ENCODE results near the gene USP10. TPM values are rescaled to one million over a fixed set of nuclear protein-coding genes. Genes with fewer than 3 reads are reported as not detected.

The USP10 gene
- total and polyA plus RNA-seq, 12 donors = 17.5 to 82.9 (median 62.8) TPM

DNA sequence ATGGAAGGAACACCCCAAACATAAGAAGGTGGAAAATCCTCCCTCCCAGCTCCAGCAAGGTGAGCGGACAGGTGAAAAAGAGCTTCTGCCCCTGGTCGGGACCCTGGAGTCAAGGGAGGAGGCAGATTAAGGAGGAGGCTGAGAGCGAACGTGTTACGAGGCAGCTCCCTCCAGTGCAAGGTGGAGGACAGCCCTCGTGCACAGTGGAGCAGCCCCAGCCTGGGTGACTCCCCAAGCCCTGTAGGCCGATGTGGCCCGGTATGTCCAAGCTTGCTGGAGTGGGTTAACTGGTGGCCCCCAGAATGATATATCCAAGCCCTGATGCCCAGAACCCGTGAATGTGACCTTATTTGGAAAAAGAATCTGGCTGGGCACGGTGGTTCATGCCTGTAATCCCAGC lies 104.5 kb downstream of the USP10 start:
- Histone ChIP-seq H3K4me3 (no peak overlapping the region), H3K9me3 (no peaks in the 10 kb centered on the region), H3K27me3 (peaks cover 0 to 3% (median 0%) of the 10 kb centered on the region in 7 donors), H3K27ac (no peak overlapping the region), H3K4me1 (peaks cover 0 to 22% (median 8%) of the 10 kb centered on the region in 9 donors), H3K36me3 (no peaks in the 10 kb centered on the region)
- TF ChIP-seq, protein P1, sequence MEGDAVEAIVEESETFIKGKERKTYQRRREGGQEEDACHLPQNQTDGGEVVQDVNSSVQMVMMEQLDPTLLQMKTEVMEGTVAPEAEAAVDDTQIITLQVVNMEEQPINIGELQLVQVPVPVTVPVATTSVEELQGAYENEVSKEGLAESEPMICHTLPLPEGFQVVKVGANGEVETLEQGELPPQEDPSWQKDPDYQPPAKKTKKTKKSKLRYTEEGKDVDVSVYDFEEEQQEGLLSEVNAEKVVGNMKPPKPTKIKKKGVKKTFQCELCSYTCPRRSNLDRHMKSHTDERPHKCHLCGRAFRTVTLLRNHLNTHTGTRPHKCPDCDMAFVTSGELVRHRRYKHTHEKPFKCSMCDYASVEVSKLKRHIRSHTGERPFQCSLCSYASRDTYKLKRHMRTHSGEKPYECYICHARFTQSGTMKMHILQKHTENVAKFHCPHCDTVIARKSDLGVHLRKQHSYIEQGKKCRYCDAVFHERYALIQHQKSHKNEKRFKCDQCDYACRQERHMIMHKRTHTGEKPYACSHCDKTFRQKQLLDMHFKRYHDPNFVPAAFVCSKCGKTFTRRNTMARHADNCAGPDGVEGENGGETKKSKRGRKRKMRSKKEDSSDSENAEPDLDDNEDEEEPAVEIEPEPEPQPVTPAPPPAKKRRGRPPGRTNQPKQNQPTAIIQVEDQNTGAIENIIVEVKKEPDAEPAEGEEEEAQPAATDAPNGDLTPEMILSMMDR (IDR thresholded peaks at IDR 0.05) = no peak
- ATAC-seq = no peak
- WGBS, 2 donors = 94% methylated on average over 10 of the region's 10 CpGs
- intact Hi-C loops (cut with DNase I) = no loop called here
- no peak for DNase-seq

DNA sequence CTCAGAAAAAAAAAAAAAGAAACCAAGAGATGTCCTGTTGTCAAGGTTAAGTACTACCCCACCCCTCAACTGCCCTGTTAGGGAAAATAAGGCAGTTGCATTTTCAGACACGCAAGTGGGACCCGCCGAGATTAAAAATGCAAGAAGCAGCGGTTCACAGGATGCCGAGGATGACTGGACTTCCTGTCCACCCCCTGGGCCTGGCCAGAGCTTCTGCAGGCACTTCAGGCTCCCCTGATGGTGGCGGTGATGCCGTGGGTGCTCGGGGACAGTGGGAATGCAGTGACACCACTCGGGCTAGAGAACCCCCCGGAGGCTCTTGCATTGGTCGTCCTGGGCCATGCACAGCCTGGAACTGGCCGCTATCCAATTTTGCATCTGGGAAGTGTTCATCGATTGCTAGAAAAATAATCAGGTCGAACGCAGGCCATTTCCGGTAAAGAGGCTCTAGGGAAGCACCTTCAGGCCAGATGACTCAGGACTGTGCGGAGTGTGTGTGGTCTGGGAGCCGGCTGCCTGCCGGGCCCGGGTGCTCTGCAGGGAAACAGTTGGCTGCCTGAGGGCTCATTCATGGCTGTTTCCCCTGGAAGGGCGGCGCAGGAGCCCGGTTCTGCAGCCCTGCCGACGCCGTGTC lies 106.6 kb downstream of the USP10 start:
- TF ChIP-seq, protein P1 (IDR thresholded peaks at IDR 0.05) = no peak
- 35 to 44% methylated on average over 26 of the region's 26 CpGs for WGBS, 2 donors
- Histone ChIP-seq H3K27me3 (peaks cover 0 to 3% (median 0%) of the 10 kb centered on the region in 7 donors), H3K4me1 (peaks cover 0 to 36% (median 8%) of the 10 kb centered on the region in 9 donors), H3K9me3 (no peaks in the 10 kb centered on the region), H3K4me3 (peak overlapping the region in 6 of 10 donors; percentile 2 to 31 (median 24)), H3K27ac (peak overlapping the region in 8 of 10 donors; percentile 3 to 77 (median 20)), H3K36me3 (no peaks in the 10 kb centered on the region)
- DNase-seq (peak; percentile 53 to 54), ATAC-seq (peak; percentile 66 to 87 (median 82))
- intact Hi-C loops (cut with DNase I) = no loop called here

DNA sequence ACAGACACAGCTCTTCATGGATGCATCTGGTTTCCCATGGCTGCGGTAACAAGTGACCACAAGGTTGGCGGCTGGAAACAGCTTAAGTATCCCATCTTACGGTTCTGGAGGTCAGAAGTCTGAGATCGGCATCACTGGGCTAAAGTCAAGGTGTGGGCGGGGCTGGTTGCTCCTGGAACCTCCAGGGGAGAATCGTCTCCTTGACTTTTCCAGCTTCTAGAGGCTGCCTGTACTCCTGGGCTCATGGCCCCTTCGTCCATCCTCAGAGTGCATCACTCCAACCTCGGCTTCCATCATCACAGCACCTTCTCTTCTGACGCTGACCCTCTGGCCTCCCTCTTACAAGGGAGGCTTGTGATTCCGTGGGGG lies 107.1 kb downstream of the USP10 start:
- Histone ChIP-seq H3K27me3 (peaks cover 0 to 3% (median 0%) of the 10 kb centered on the region in 7 donors), H3K4me1 (peaks cover 0 to 38% (median 8%) of the 10 kb centered on the region in 9 donors), H3K4me3 (peak overlapping the region in 2 of 10 donors; percentile 13 to 31), H3K9me3 (no peaks in the 10 kb centered on the region), H3K36me3 (no peaks in the 10 kb centered on the region), H3K27ac (peak overlapping the region in 4 of 10 donors; percentile 13 to 77 (median 34))
- WGBS, 2 donors = 89 to 92% methylated on average over 10 of the region's 10 CpGs
- no peak for DNase-seq
- ATAC-seq = no peak
- intact Hi-C loops (cut with DNase I) = no loop called here
- TF ChIP-seq, protein P1 (IDR thresholded peaks at IDR 0.05) = no peak

DNA sequence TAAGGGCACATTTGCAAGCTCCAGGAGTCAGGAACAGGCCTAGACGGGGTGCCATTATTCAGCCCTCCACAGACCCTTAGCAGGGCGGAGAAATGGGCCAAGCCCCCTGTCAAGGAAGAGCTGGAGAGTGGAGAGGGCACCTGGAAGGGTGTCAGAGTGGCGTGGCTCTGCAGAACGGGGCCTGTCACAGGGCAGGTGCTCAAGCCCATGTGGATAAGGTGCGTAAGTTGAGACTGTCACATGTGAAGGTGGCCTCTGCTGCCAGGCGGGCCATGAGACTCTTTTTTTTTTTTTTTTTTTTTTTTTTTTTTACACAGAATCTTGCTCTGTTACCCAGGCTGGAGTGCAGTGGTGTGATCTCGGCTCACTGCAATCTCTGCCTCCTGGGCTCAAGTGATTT lies 108.0 kb downstream of the USP10 start:
- no peaks in the 10 kb centered on the region for H3K36me3 ChIP-seq
- WGBS, 2 donors = 93 to 96% methylated on average over 6 to 7 of the region's 7 CpGs
- no peak overlapping the region for H3K4me3 ChIP-seq
- H3K27me3 ChIP-seq = peaks cover 0 to 3% (median 0%) of the 10 kb centered on the region in 7 donors
- H3K4me1 ChIP-seq = peaks cover 0 to 38% (median 8%) of the 10 kb centered on the region in 9 donors
- TF ChIP-seq, protein P1 (IDR thresholded peaks at IDR 0.05) = no peak
- no peak overlapping the region for H3K27ac ChIP-seq
- H3K9me3 ChIP-seq = no peaks in the 10 kb centered on the region
- intact Hi-C loops (cut with DNase I) = no loop called here
- ATAC-seq (no peak), DNase-seq (no peak)

Data from heart right ventricle (tissue), 16 donors.